Caco-2 (cell line): ENCODE measurements around the gene TMC1. TPM values are rescaled to one million over a fixed set of nuclear protein-coding genes. Genes with fewer than 3 reads are reported as not detected.
"Not testable (repeated sequence)": the region's sequence is repeated elsewhere in the genome, so short reads cannot be mapped to it uniquely, and the experiment has no call there.

Experiments
- Bru-seq: library from RNA; stranded (reverse); fragments of 400-500 nt; gene quantifications from one replicate; lab custom pipeline; 2021; lab: Mats Ljungman, UMichigan
- BruChase-seq, 2 experiments: library from RNA; stranded (reverse); fragments of 400-500 nt; gene quantifications; one replicate each; lab custom pipeline; 2021; lab: Mats Ljungman, UMichigan
- BruUV-seq: library from RNA; stranded (reverse); fragments of 400-500 nt; replicated peaks from 2 replicates; lab custom pipeline; 2021; lab: Mats Ljungman, UMichigan
- CTCF ChIA-PET: fragments of 300-600 bp; sonication (Branson Sonifier 250); formaldehyde crosslinking; loops from one replicate; lab custom pipeline; 2022; ENCODE audit warnings: antibody characterized with exemption; lab: Charles Lee
- POLR2A ChIA-PET: fragments of 300-600 bp; sonication (Branson Sonifier 250); formaldehyde crosslinking; loops from one replicate; lab custom pipeline; 2022; ENCODE audit warnings: antibody characterized with exemption; lab: Charles Lee
- DNase-seq, 2 experiments: peaks; one replicate each; pipeline versions ENCODE4 v3.0.0 to v3.0.0-alpha.2; 2020 to 2022
- H3K27me3 ChIP-seq: replicated peaks from 2 replicates; pipeline ENCODE4 v1.6.0; 2011; ENCODE audit warnings: low read length; ENCODE audit not compliant: control insufficient read depth, insufficient read depth
- H3K36me3 ChIP-seq: 2 replicates; pipeline ENCODE4 v1.5.1; 2011; ENCODE audit warnings: low read length; ENCODE audit not compliant: control insufficient read depth, insufficient read depth
- H3K4me1 ChIP-seq: fragments of 250-450 bp; sonication (Bioruptor Pico); 2 replicates; pipeline ENCODE4 v1.5.1; 2020; ENCODE audit warnings: mild to moderate bottlenecking
- H3K4me3 ChIP-seq: 2 replicates; pipeline ENCODE4 v1.5.1; 2011; ENCODE audit warnings: low read depth, mild to moderate bottlenecking, control low read depth, low read length
- H3K9me3 ChIP-seq: fragments of 250-450 bp; sonication (Bioruptor Pico); 2 replicates; pipeline ENCODE4 v1.5.1; 2020; ENCODE audit warnings: mild to moderate bottlenecking, moderate library complexity
- H3K27ac Mint-ChIP-seq: one replicate; pipeline ENCODE4 v1.8.0; 2022; ENCODE audit warnings: mixed read lengths; ENCODE audit not compliant: unreplicated experiment
- H3K27me3 Mint-ChIP-seq: one replicate; pipeline ENCODE4 v1.8.0; 2022; ENCODE audit warnings: mixed read lengths; ENCODE audit not compliant: insufficient read depth, unreplicated experiment
- H3K36me3 Mint-ChIP-seq: one replicate; pipeline ENCODE4 v1.8.0; 2022; ENCODE audit warnings: mild to moderate bottlenecking, mixed read lengths; ENCODE audit not compliant: insufficient read depth, unreplicated experiment
- H3K4me1 Mint-ChIP-seq: one replicate; pipeline ENCODE4 v1.8.0; 2022; ENCODE audit warnings: low read depth, mixed read lengths; ENCODE audit not compliant: unreplicated experiment
- H3K4me3 Mint-ChIP-seq: one replicate; pipeline ENCODE4 v1.8.0; 2022; ENCODE audit warnings: mild to moderate bottlenecking, moderate library complexity, mixed read lengths; ENCODE audit not compliant: unreplicated experiment
- H3K9me3 Mint-ChIP-seq: one replicate; pipeline ENCODE4 v1.8.0; 2022; ENCODE audit warnings: mixed read lengths; ENCODE audit not compliant: unreplicated experiment
- CTCF ChIP-seq, 2 experiments: fragments of 200-600 bp in 1 of 2; IDR thresholded peaks; 1 replicate in 1 of 2; 2 replicates in 1 of 2; pipeline versions ENCODE4 v1.5.1 to v1.8.0; 2011 to 2022; ENCODE audit warnings: antibody characterized with exemption in 1 of 2, control low read depth in 1 of 2, inconsistent platforms in 1 of 2, low read depth in 1 of 2, low read length in 1 of 2, mild to moderate bottlenecking in 1 of 2, moderate library complexity in 1 of 2; ENCODE audit not compliant: insufficient read depth in 1 of 2, severe bottlenecking in 1 of 2, unreplicated experiment in 1 of 2
- intact Hi-C: fragments of 100-400 bp; cut with micrococcal nuclease; formaldehyde crosslinking; loops from one replicate; pipeline ENCODE4 v1.10.0; 2022; ENCODE audit not compliant: unreplicated experiment
- long read RNA-seq: library from polyadenylated mRNA; stranded (forward); transcript quantifications from one replicate; pipeline ENCODE4 v2.0.0, GENCODE V29; 2022
- total RNA-seq: library from RNA; stranded (reverse); gene quantifications from 2 replicates; pipeline ENCODE4 v1.2.3, GENCODE V29; 2022

The TMC1 gene
- total RNA-seq (not detected in 2 replicates), Bru-seq, nascent RNA (percentile 2 among the genes with signal in this experiment), BruChase-seq, experiment 1, labeled RNA remaining after a 2-hour chase (percentile 3 among the genes with signal in this experiment), BruChase-seq, experiment 2, labeled RNA remaining after a 6-hour chase (percentile 1 among the genes with signal in this experiment)
- long read RNA-seq, result 0 reads

GRCh38 chr9:72521416-72521815 lies at the start of gene TMC1:
Gene TMC1 (plus strand): TSS chr9:72521608. CDS start chr9:72648649, 127,041 bp downstream.
- DNase-seq, H3K4me1 Mint-ChIP-seq, H3K9me3 Mint-ChIP-seq, H3K4me3 ChIP-seq, H3K36me3 Mint-ChIP-seq, H3K36me3 ChIP-seq, H3K4me3 Mint-ChIP-seq, POLR2A ChIA-PET, H3K27ac Mint-ChIP-seq, BruUV-seq, H3K4me1 ChIP-seq, CTCF ChIA-PET, H3K27me3 Mint-ChIP-seq, H3K27me3 ChIP-seq, H3K9me3 ChIP-seq, intact Hi-C loops: not testable (repeated sequence)

GRCh38 chr9:72473474-72474261 lies 47.7 kb upstream of the TMC1 start:
- Mint-ChIP-seq H3K4me3 (no peak overlapping the region), H3K27ac (no peak overlapping the region), H3K9me3 (no peaks in the 10 kb centered on the region), H3K36me3 (no peaks in the 10 kb centered on the region), H3K4me1 (no peaks in the 10 kb centered on the region), H3K27me3 (no peaks in the 10 kb centered on the region)
- TF ChIP-seq CTCF (IDR thresholded peaks at IDR 0.05; ENCODE audit: insufficient read depth in 1 of 2, low read depth in 1 of 2, low read length in 1 of 2, severe bottlenecking in 1 of 2, unreplicated experiment in 1 of 2), result no peak
- no peaks in the 10 kb centered on the region for H3K36me3 ChIP-seq
- no TSS peak for BruUV-seq
- no peak overlapping the region for H3K4me3 ChIP-seq
- ChIA-PET CTCF (no interaction called here), POLR2A (no interaction called here)
- H3K27me3 ChIP-seq, result no peaks in the 10 kb centered on the region
- intact Hi-C loops, result loop anchor here (10.0 kb wide), 2 partner anchors 81 to 121 kb away; no protein-coding TSS in a partner anchor
- H3K4me1 ChIP-seq, result peaks cover 7% of the 10 kb centered on the region; the same call in 1 of the 2 replicates
- no peaks in the 10 kb centered on the region for H3K9me3 ChIP-seq
- DNase-seq, result no peak

GRCh38 chr9:72474676-72475075 lies 46.7 kb upstream of the TMC1 start:
- Histone ChIP-seq H3K4me1 (peaks cover 7% of the 10 kb centered on the region; the same call in 1 of the 2 replicates), H3K27me3 (no peaks in the 10 kb centered on the region), H3K9me3 (no peaks in the 10 kb centered on the region), H3K4me3 (no peak overlapping the region), H3K36me3 (no peaks in the 10 kb centered on the region)
- Mint-ChIP-seq H3K4me1 (no peaks in the 10 kb centered on the region), H3K36me3 (no peaks in the 10 kb centered on the region), H3K27me3 (no peaks in the 10 kb centered on the region), H3K9me3 (no peaks in the 10 kb centered on the region), H3K27ac (no peak overlapping the region), H3K4me3 (no peak overlapping the region)
- ChIA-PET POLR2A (no interaction called here), CTCF (no interaction called here)
- intact Hi-C loops, result loop anchor here (5.0 to 10.0 kb wide), 4 partner anchors 80 to 167 kb away; partner anchors contain the start of gene ZFAND5
- TF ChIP-seq CTCF (IDR thresholded peaks at IDR 0.05; ENCODE audit: insufficient read depth in 1 of 2, low read depth in 1 of 2, low read length in 1 of 2, severe bottlenecking in 1 of 2, unreplicated experiment in 1 of 2), result no peak
- BruUV-seq, result no TSS peak
- DNase-seq, result no peak
